Pancreas (tissue), 10 donors: ENCODE measurements around the gene ACAP3. TPM values are rescaled to one million over a fixed set of nuclear protein-coding genes. Genes with fewer than 3 reads are reported as not detected.

Experiments used
- ATAC-seq, 4 donors: fragments of 200-7000 bp; cut with Tn5 transposase; one replicate each; pipeline versions ENCODE4 v1.8.0 to v1.9.1; 2020; ENCODE audit warnings: mild to moderate bottlenecking in 4 of 4, moderate library complexity in 4 of 4
- DNase-seq, 6 donors: peaks; one replicate each; pipeline ENCODE4 v3.0.0-alpha.2; 2020
- FAIRE-seq: peaks from 2 replicates; lab custom pipeline; 2012; peaks lifted over from hg19 to GRCh38; lab: Jason Lieb, UNC
- H3K27ac ChIP-seq, 4 donors: fragments of 200-600 bp; sonication (generic); 1 replicate in 3 of 4; 2 replicates in 1 of 4; pipeline versions ENCODE4 v1.5.0 to v1.8.0; 2020
- H3K27me3 ChIP-seq, 4 donors: fragments of 200-600 bp; one replicate each; pipeline ENCODE4 v1.8.0; 2021
- H3K36me3 ChIP-seq, 3 donors: fragments of 200-600 bp; sonication (generic) in 1 of 3; one replicate each; pipeline versions ENCODE4 v1.5.0 to v1.8.0; 2020 to 2021
- H3K4me1 ChIP-seq, 3 donors: fragments of 200-600 bp; one replicate each; pipeline ENCODE4 v1.8.0; 2021
- H3K4me3 ChIP-seq, 4 donors: fragments of 200-600 bp; sonication (generic) in 2 of 4; one replicate each; pipeline versions ENCODE4 v1.5.0 to v1.8.0; 2020 to 2021
- H3K9me3 ChIP-seq, 4 donors: fragments of 200-600 bp; one replicate each; pipeline ENCODE4 v1.8.0; 2021
- CTCF ChIP-seq, 4 donors: fragments of 200-600 bp; sonication (generic) in 3 of 4; IDR thresholded peaks; one replicate each; pipeline versions ENCODE4 v1.5.0 to v1.8.0; 2021; ENCODE audit warnings: antibody characterized with exemption in 4 of 4
- WGBS, 2 donors: extraction: QIAGEN DNeasy Blood & Tissue Kit; methylation state at CpG; one replicate each; pipeline ENCODE4 v1.1.7; 2013; 5-methylcytosine and 5-hydroxymethylcytosine counted together
- intact Hi-C, 3 donors: fragments of 100-400 bp; cut with DNase I; formaldehyde crosslinking; loops; one replicate each; pipeline versions ENCODE4 v1.11.1 to v1.14.2; 2022
- polyA plus RNA-seq, 2 donors: library from polyadenylated mRNA; stranded (reverse); fragments of 200-250 nt; gene quantifications; one replicate each; pipeline ENCODE4 v1.2.3, GENCODE V29; 2013
- total RNA-seq, 6 donors: library from RNA; stranded (reverse); fragmentation: NEBNext Ultra II Directional in 4 of 6; extraction: Animal tissue kit (Norgen Biotek cat#: 25700) in 4 of 6; gene quantifications; one replicate each; pipeline versions ENCODE4 v1.2.1 to v1.2.4, GENCODE V29; 2021 to 2023
- donor health status: healthy with polysubstance abuse.
- donor health status: DM: no; HTN: no; CAD: no; lungs with moderate emphysema.
- donor health status: DM: no; HTN: no; CAD: no.
- donor health status: control.
- donor health status: control.
- donor health status: Bipolar disorder and iron deficiency.
- donor health status: DM: yes; HTN: yes; CAD: no.
- donor health status: DM: no; HTN: no; CAD: no.
- donor health status: DM: no; HTN: no; CAD: no.
- donor health status: DM: yes; HTN: yes; CAD: no.

ACAP3 gene
- total and polyA plus RNA-seq, 8 donors = 15.2 to 133 (median 21.4) TPM

- TF ChIP-seq CTCF (IDR thresholded peaks at IDR 0.05) = peak in 2 of 4 donors; percentile 11 to 22
- Histone ChIP-seq H3K4me3 (peak within 1 kb of the TSS; percentile 55 to 81 (median 68)), H3K9me3 (no peaks in the 10 kb centered on the region), H3K4me1 (peaks cover 8 to 20% (median 11%) of the 10 kb centered on the region in 3 donors), H3K27me3 (no peaks in the 10 kb centered on the region), H3K27ac (peak within 1 kb of the TSS; percentile 53 to 78 (median 71)), H3K36me3 (no peaks in the 10 kb centered on the region)
- peak; percentile 42 to 66 (median 50) for ATAC-seq
- no peak for FAIRE-seq
- DNase-seq = peak in 4 of 6 donors; percentile 66 to 92 (median 76)
- 1% methylated on average over 44 to 122 of the region's 122 CpGs for WGBS, 2 donors
- intact Hi-C loops = no loop called here
These were observed 41.7 kb upstream of the ACAP3 start, which contains the start of gene DVL1 for GRCh38 chr1:1349256-1350012. TSS of gene DVL1 (minus strand) at chr1:1349418. CDS start at chr1:1349065, 353 bp downstream.

DNA sequence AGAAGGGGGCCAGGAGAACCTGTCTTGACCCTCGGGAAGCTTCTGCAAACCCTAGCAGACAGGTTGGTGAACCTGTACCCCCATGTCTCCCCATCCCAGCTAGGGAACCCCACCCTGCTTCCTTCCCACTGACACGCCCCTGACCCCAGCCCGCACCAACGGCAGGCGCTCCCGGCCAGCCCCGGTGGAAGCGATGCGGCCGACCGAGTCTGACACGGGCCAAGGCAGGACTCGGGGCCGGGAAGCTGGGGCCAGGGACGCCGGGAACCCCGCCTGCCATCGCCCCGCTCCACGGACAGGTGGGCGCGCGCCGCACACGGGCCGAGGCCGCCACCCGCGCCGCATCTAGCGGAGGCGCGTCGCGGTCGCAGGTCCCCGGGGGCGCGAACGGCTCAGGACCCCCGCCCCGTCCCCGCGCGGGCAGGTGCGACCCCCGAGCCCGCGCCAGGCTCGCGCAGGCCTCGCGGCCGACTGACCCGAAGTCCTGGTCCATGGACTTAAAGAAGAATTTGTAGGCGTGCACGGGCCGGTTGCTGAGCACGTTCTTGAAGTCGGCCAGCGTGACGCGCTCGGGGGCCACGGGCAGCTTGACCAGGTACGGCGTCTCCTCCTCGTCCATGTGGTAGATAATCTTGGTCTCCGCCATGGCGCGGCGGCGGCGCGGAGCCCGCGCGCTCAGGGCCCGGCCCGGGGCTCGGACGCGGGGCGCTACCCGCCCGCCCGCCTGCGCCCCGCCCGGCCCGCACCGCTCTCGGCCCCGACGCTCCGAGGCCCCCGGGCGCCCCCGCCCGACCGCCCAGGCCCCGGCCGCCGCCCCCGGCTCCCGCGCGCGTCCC is 40.9 kb upstream of the ACAP3 start:
- Histone ChIP-seq H3K27ac (peak overlapping the region; percentile 53 to 78 (median 71)), H3K36me3 (no peaks in the 10 kb centered on the region), H3K27me3 (no peaks in the 10 kb centered on the region), H3K4me1 (peaks cover 8 to 20% (median 11%) of the 10 kb centered on the region in 3 donors), H3K4me3 (peak overlapping the region; percentile 55 to 81 (median 66)), H3K9me3 (no peaks in the 10 kb centered on the region)
- no peak for FAIRE-seq
- DNase-seq = peak in 2 of 6 donors; percentile 61 to 69
- no peak for TF ChIP-seq CTCF (IDR thresholded peaks at IDR 0.05)
- 0 to 1% methylated on average over 67 to 109 of the region's 109 CpGs for WGBS, 2 donors
- peak; percentile 2 to 10 (median 8) for ATAC-seq
- intact Hi-C loops = no loop called here

- ATAC-seq (peak; percentile 55 to 79 (median 66)), FAIRE-seq (no peak), DNase-seq (peak in 4 of 6 donors; percentile 66 to 73 (median 72))
- intact Hi-C loops = no loop called here
- WGBS, 2 donors = 7 to 11% methylated on average over 26 of the region's 26 CpGs
- H3K4me1 ChIP-seq = peaks cover 8 to 20% (median 11%) of the 10 kb centered on the region in 3 donors
- H3K27ac ChIP-seq = peak overlapping the region; percentile 53 to 78 (median 71)
- no peak for TF ChIP-seq CTCF (IDR thresholded peaks at IDR 0.05)
- no peaks in the 10 kb centered on the region for H3K27me3 ChIP-seq
- no peaks in the 10 kb centered on the region for H3K36me3 ChIP-seq
- H3K4me3 ChIP-seq = peak overlapping the region; percentile 55 to 81 (median 66)
- no peaks in the 10 kb centered on the region for H3K9me3 ChIP-seq
These were observed 40.1 kb upstream of the ACAP3 start for GRCh38 chr1:1347663-1348419.

GRCh38 chr1:1347026-1347595 is 39.4 kb upstream of the ACAP3 start:
- Histone ChIP-seq H3K4me1 (peaks cover 8 to 20% (median 11%) of the 10 kb centered on the region in 3 donors), H3K9me3 (no peaks in the 10 kb centered on the region), H3K27me3 (no peaks in the 10 kb centered on the region), H3K4me3 (peak overlapping the region in 3 of 4 donors; percentile 55 to 81 (median 68)), H3K36me3 (no peaks in the 10 kb centered on the region), H3K27ac (peak overlapping the region in 3 of 4 donors; percentile 66 to 78 (median 76))
- DNase-seq = peak in 1 of 6 donors; percentile 34
- intact Hi-C loops = no loop called here
- no peak for ATAC-seq
- TF ChIP-seq CTCF (IDR thresholded peaks at IDR 0.05) = no peak
- FAIRE-seq = no peak
- 42 to 52% methylated on average over 10 of the region's 10 CpGs for WGBS, 2 donors
